Astrocyte (in vitro differentiated cells and primary cell): ENCODE measurements around the gene B9D1. TPM values are rescaled to one million over a fixed set of nuclear protein-coding genes. Genes with fewer than 3 reads are reported as not detected.

Experiments
- DNase-seq: peaks from one replicate; pipeline ENCODE4 v3.0.0-alpha.2; 2010; ENCODE audit warnings: low read depth
- FAIRE-seq: peaks from 2 replicates; lab custom pipeline; 2011; peaks lifted over from hg19 to GRCh38; lab: Jason Lieb, UNC
- H2AFZ ChIP-seq: 2 replicates; pipeline ENCODE4 v1.6.0; 2012; ENCODE audit warnings: low read depth, low read length, inconsistent platforms
- H3K27ac ChIP-seq: 2 replicates; pipeline ENCODE4 v1.5.1; 2011; ENCODE audit warnings: low read depth, low read length, inconsistent platforms
- H3K27me3 ChIP-seq: 2 replicates; pipeline ENCODE4 v1.6.0; 2011; ENCODE audit warnings: low read length, inconsistent platforms; ENCODE audit not compliant: insufficient read depth
- H3K36me3 ChIP-seq: 2 replicates; pipeline ENCODE4 v1.5.1; 2011; ENCODE audit warnings: low read length, inconsistent platforms; ENCODE audit not compliant: insufficient read depth
- H3K4me1 ChIP-seq: 2 replicates; pipeline ENCODE4 v1.5.1; 2011; ENCODE audit warnings: low read length, inconsistent platforms; ENCODE audit not compliant: insufficient read depth
- H3K4me2 ChIP-seq: 2 replicates; pipeline ENCODE4 v1.6.0; 2012; ENCODE audit warnings: low read length, inconsistent platforms
- H3K4me3 ChIP-seq: 2 replicates; pipeline ENCODE4 v1.5.1; 2011; ENCODE audit warnings: low read depth, mild to moderate bottlenecking, low read length, inconsistent platforms; ENCODE audit not compliant: insufficient read depth
- H3K79me2 ChIP-seq: 2 replicates; pipeline ENCODE4 v1.6.0; 2012; ENCODE audit warnings: mild to moderate bottlenecking, low read length, inconsistent platforms; ENCODE audit not compliant: insufficient read depth
- H3K9ac ChIP-seq: 2 replicates; pipeline ENCODE4 v1.6.0; 2012; ENCODE audit warnings: mild to moderate bottlenecking, low read length, inconsistent platforms
- H3K9me3 ChIP-seq: 2 replicates; pipeline ENCODE4 v1.5.1; 2012; ENCODE audit warnings: low read depth, mild to moderate bottlenecking, low read length, inconsistent platforms; ENCODE audit not compliant: insufficient read depth
- H4K20me1 ChIP-seq: 2 replicates; pipeline ENCODE4 v1.6.0; 2012; ENCODE audit warnings: low read length, inconsistent platforms; ENCODE audit not compliant: insufficient read depth
- H3K27ac Mint-ChIP-seq: one replicate; pipeline ENCODE4 v1.8.0; 2021; ENCODE audit warnings: mild to moderate bottlenecking, mixed read lengths; ENCODE audit not compliant: unreplicated experiment
- H3K27me3 Mint-ChIP-seq: one replicate; pipeline ENCODE4 v1.8.0; 2021; ENCODE audit warnings: low read depth, mixed read lengths; ENCODE audit not compliant: unreplicated experiment
- H3K36me3 Mint-ChIP-seq: one replicate; pipeline ENCODE4 v1.8.0; 2021; ENCODE audit warnings: low read depth, mixed read lengths; ENCODE audit not compliant: unreplicated experiment
- H3K4me1 Mint-ChIP-seq: one replicate; pipeline ENCODE4 v1.8.0; 2021; ENCODE audit warnings: low read depth, mixed read lengths; ENCODE audit not compliant: unreplicated experiment
- H3K4me3 Mint-ChIP-seq: one replicate; pipeline ENCODE4 v1.8.0; 2021; ENCODE audit warnings: mild to moderate bottlenecking, moderate library complexity, mixed read lengths; ENCODE audit not compliant: unreplicated experiment
- H3K9me3 Mint-ChIP-seq: one replicate; pipeline ENCODE4 v1.8.0; 2021; ENCODE audit warnings: mild to moderate bottlenecking, mixed read lengths; ENCODE audit not compliant: unreplicated experiment
- CTCF ChIP-seq: IDR thresholded peaks from 2 replicates; pipeline ENCODE4 v1.5.1; 2011; ENCODE audit warnings: low read depth, mild to moderate bottlenecking, inconsistent platforms, low read length, moderate library complexity; ENCODE audit not compliant: insufficient read depth
- EZH2 ChIP-seq: IDR thresholded peaks from 2 replicates; pipeline ENCODE4 v1.6.1; 2012; ENCODE audit warnings: mild to moderate bottlenecking, low read length, inconsistent platforms; ENCODE audit not compliant: insufficient read depth
- total RNA-seq: library from RNA; stranded (reverse); gene quantifications from 2 replicates; pipeline ENCODE4 v1.2.1, GENCODE V29; 2021

B9D1 gene
- total RNA-seq, 1 donor from 2014 or later = 10.2 TPM

GRCh38 chr17:19298569-19299213 lies 63.8 kb downstream of the B9D1 start:
- Histone ChIP-seq H3K36me3 (no peaks in the 10 kb centered on the region), H3K27me3 (no peaks in the 10 kb centered on the region), H3K4me2 (no peak overlapping the region), H2AFZ (no peak overlapping the region), H3K9ac (no peak overlapping the region), H3K4me1 (peaks cover 7% of the 10 kb centered on the region), H3K9me3 (no peaks in the 10 kb centered on the region), H4K20me1 (peaks cover 83% of the 10 kb centered on the region), H3K27ac (no peak overlapping the region), H3K79me2 (peaks cover 33% of the 10 kb centered on the region), H3K4me3 (no peak overlapping the region)
- DNase-seq = no peak
- no peak for FAIRE-seq
- Mint-ChIP-seq H3K27me3 (no peaks in the 10 kb centered on the region), H3K4me3 (no peak overlapping the region), H3K4me1 (peaks cover 15% of the 10 kb centered on the region), H3K36me3 (peaks cover 8% of the 10 kb centered on the region), H3K9me3 (no peaks in the 10 kb centered on the region), H3K27ac (no peak overlapping the region)
- no peak for TF ChIP-seq EZH2
- no peak for TF ChIP-seq CTCF

DNA sequence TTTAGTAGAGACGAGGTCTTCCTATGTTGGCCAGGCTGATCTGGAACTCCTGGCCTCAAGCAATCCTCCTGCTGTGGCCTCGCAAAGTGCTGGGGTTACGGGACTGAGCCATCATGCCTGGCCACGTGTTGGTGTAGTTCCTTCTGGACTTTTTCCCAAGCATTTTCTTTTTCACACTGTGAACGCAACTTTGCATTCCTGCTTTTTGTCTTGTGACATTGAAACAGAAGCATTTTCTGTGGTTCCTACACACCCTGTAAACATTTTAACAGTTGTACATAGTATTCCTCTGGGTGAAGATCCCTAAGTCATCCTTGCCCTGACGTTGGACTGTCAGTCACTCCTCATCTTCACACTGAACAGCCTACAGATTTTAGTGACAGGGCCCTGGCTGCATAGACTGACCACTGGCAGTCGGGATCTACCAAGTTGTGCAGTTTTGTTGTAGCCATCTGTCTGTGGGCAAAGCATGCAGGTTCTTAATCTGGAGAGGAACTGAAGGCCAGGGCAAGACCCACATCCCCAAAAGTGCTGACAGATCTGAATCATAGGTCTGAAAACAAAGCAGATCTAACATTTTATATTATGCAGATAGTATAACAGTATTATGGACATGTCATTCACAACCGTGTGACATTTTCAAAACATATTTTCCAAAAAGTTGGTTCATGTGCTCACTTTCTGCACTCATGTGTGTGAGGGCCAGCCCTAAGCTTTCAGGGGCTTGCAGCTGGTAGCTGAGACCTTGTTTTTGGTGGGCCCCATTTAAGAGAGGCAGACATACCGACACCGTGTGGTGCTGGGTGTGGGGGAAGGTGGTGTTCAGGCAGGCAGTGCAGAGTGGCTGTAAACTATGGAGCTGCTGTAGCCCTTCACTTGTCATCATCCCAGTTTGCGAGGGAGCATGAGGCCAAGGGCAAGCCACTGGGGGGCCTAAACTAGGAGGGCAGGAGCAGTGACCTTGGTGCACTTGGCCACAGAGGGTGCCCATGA lies 65.4 kb downstream of the B9D1 start:
- Histone ChIP-seq H3K27me3 (no peaks in the 10 kb centered on the region), H3K27ac (no peak overlapping the region), H3K9ac (no peak overlapping the region), H3K4me2 (no peak overlapping the region), H3K4me1 (no peaks in the 10 kb centered on the region), H3K4me3 (no peak overlapping the region), H4K20me1 (peaks cover 80% of the 10 kb centered on the region), H3K79me2 (peaks cover 32% of the 10 kb centered on the region), H2AFZ (no peak overlapping the region), H3K36me3 (no peaks in the 10 kb centered on the region), H3K9me3 (no peaks in the 10 kb centered on the region)
- Mint-ChIP-seq H3K27me3 (no peaks in the 10 kb centered on the region), H3K4me1 (peaks cover 6% of the 10 kb centered on the region), H3K36me3 (peaks cover 6% of the 10 kb centered on the region), H3K4me3 (no peak overlapping the region), H3K27ac (peak overlapping the region; percentile 41), H3K9me3 (no peaks in the 10 kb centered on the region)
- DNase-seq (no peak), FAIRE-seq (no peak)
- TF ChIP-seq EZH2 (no peak), CTCF (no peak)
